AG10803 (cell line): ENCODE measurements around the gene FHAD1.

Source experiments
- DNase-seq: peaks from one replicate; pipeline ENCODE4 v3.0.0; 2010; ENCODE audit warnings: low read depth
- H3K4me3 ChIP-seq: 2 replicates; pipeline ENCODE4 v1.5.1; 2011; ENCODE audit warnings: mild to moderate bottlenecking, low read length, control low read depth
- CTCF ChIP-seq: conservative IDR thresholded peaks from 2 replicates; pipeline ENCODE4 v1.5.1; 2011; ENCODE audit warnings: mild to moderate bottlenecking, low read length, control low read depth, inconsistent platforms

FHAD1 gene

GRCh38 chr1:15205586-15206346, 41.3 kb upstream of the FHAD1 start:
- no peak for DNase-seq
- TF ChIP-seq CTCF: no peak
- no peak overlapping the region for H3K4me3 ChIP-seq

DNA sequence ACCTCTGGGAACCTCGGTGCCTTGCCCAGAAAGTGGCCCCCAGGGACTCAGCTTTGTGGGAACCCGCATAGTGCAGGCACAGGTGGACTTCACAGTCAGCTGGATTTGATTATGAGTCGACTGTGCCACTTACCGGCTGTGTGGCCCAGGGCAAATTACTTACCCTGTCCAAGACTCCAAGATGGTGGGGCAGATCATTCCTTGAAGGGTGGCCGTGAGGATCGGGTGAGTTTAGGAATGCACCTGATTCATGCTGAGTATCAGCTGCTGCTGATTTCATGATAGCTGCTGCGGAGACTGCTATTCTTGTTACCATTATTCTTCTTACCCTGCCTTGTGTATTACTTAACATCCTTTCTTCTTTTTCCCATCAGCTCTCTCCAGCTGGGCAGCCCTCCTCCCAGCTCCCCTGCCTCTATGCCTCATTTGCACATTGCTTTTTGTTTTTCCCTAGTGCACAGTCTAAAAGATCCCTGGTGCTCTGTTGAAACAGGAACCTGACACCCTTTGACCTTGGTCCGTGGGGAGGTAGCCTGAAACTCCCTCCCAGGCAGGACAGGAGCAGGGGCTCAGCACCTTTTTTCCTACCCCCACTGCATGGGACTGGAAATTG, 40.5 kb upstream of the FHAD1 start:
- no peak for TF ChIP-seq CTCF
- no peak overlapping the region for H3K4me3 ChIP-seq
- no peak for DNase-seq

DNA sequence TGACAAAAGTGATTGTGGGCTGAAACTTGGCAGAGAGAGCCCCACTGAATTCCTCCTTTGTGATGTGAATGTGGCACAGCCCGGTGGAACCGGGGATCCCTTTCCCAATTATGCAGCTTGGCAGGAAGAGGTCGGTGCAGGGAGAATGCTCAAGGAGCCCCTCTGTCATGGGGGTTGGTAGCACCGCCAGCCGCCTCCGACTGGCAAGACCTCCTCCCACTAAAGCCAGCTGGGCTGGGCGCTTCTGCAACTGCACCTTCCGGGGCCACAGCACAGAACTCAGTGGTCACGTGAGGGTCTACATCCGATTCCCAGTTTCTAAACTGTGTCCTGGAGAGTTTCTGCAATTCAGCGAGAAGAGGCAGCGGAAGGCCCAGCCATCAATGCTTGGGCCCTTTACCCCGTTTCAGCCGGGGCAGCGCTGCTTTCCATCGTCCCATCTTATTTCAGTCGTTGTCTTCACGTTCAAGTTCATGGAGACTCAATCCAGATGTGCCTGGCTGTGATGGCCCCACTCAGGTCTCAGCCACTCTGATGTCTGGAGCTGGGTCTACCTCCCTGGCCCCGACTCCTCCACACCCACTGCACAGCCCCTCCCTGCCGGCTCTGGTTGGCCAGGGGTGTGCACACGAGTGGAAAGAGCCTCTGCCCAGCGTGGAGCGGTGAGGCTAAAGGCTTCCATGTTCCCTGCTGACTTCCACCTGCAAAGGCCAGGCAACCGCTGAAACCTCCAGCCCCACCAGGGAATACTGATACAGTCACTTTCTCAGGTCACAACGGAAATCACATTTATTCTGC, 39.8 kb upstream of the FHAD1 start:
- no peak overlapping the region for H3K4me3 ChIP-seq
- no peak for TF ChIP-seq CTCF
- DNase-seq: no peak

DNA sequence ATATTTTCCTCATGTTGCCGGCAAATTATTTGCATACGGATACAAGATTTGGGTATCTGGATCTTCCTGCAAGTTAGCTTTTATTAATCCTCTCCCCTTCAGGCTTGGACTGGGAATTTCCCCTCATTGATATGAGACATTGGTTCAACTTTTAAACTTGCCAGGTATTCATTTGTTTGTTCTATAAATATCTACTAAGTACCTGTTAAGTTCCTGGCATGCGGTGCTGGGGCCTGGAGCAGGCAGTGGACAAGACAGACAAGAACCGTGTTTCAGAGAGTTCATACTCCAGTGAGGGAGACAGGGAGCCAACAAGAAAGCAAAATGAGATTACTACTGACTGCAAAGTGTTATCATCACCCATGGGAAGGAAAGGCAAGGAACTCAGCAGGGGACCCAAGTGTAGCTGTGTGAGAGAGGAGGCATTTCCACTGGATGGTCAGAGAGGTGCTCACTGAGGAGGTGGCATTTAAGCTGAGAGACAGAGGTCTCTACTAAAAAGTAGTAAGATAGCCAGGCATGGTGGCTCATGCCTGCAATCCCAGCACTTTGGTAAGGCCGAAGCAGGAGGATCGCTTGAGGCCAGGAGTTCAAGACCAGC, 39.1 kb upstream of the FHAD1 start:
- no peak for DNase-seq
- TF ChIP-seq CTCF: no peak
- H3K4me3 ChIP-seq: no peak overlapping the region

GRCh38 chr1:15210651-15211375, 36.2 kb upstream of the FHAD1 start:
- no peak for DNase-seq

More at GRCh38 chr1:15210651-15211375, 36.2 kb upstream of the FHAD1 start:
- no peak overlapping the region for H3K4me3 ChIP-seq
- TF ChIP-seq CTCF: no peak
